ENCODE results near the gene SLC4A1AP.

DNA sequence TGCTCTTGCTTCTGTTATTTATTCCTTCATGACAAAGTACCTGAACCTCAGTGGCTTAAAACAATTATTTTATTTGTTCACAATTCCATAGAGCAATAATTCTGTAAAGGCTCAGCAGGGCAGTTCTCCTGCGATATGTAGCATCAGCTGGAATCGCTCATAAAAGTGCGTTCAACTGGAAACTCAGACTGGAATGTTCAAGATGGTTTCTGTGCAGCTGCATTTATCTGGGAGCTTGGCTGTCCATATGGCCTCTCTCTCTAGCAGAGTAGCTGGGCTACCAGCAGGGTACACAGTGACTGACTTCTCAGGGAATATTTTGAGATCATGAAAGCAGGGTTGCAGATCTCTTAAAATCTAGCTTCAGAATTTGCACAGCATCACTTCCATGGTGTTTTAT, 48.4 kb upstream of the SLC4A1AP start:
- TF ChIP-seq POLR2AphosphoS5 (IDR thresholded peaks at IDR 0.05; ENCODE audit: low read depth, low read length) (no peak), POLR2A (IDR thresholded peaks at IDR 0.05; ENCODE audit: low read depth, low read length) (no peak)

Data from GM12892 (cell line).